ENCODE data around the gene GLIPR2. TPM values are rescaled to one million over a fixed set of nuclear protein-coding genes. Genes with fewer than 3 reads are reported as not detected.

GLIPR2 gene
- polyA plus RNA-seq, 3 donors = 213 to 528 (median 520) TPM

DNA sequence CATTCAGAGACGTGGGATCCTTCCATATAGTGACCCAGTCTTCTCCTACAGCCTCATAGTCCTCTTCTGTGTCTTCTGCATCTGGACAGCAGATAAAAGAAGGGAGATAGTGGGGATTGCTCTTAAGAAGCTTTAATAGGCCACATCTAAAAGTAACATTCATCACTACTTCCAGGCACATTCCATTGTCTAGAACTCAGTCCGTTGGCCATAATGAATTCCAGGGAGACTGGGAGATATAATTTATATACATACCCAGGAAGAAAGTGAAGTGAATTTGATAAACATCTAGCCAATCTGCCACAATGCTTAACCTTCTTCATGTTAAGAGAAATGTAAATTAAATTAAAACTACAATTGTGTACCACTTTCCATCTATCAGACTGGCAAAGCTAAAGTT lies 22.5 kb upstream of the GLIPR2 start:
- Histone ChIP-seq H3K4me1 (ENCODE audit: control insufficient read depth in 1 of 2, insufficient read depth in 2 of 2, low read length in 2 of 2) (no peaks in the 10 kb centered on the region), H4K20me1 (ENCODE audit: insufficient read depth, low read length) (no peaks in the 10 kb centered on the region), H3K27ac (ENCODE audit: low read depth in 1 of 2, low read length in 2 of 2) (no peak overlapping the region), H3K4me3 (replicated peaks in 1 of 3; ENCODE audit: low read depth in 2 of 3, low read length in 3 of 3) (no peak overlapping the region), H3K79me2 (ENCODE audit: insufficient read depth, low read length) (no peaks in the 10 kb centered on the region), H3K4me2 (replicated peaks; ENCODE audit: extremely low read depth, low read length, poor library complexity, severe bottlenecking) (no peak overlapping the region), H3K27me3 (ENCODE audit: control insufficient read depth in 2 of 2, insufficient read depth in 2 of 2, low read length in 2 of 2) (no peaks in the 10 kb centered on the region), H2AFZ (ENCODE audit: insufficient read depth, low read depth, low read length, poor library complexity, severe bottlenecking) (no peak overlapping the region), H3K9ac (ENCODE audit: insufficient read depth, low read length, poor library complexity, severe bottlenecking) (no peak overlapping the region), H3K9me3 (replicated peaks in 1 of 2; ENCODE audit: control insufficient read depth in 1 of 2, insufficient read depth in 1 of 2, low read length in 2 of 2) (no peaks in the 10 kb centered on the region), H3K36me3 (replicated peaks in 1 of 2; ENCODE audit: control insufficient read depth in 1 of 2, insufficient read depth in 2 of 2, low read length in 2 of 2) (no peaks in the 10 kb centered on the region)
- H3K4me1 Mint-ChIP-seq = peaks cover 9% of the 10 kb centered on the region
- no peak overlapping the region for H3K27ac Mint-ChIP-seq
- intact Hi-C loops (cut with micrococcal nuclease) = no loop called here
- DNase-seq = no peak
- H3K9me3 Mint-ChIP-seq = no peaks in the 10 kb centered on the region
- peaks cover 19 to 23% of the 10 kb centered on the region in 2 donors for H3K36me3 Mint-ChIP-seq
- WGBS (ENCODE audit: insufficient coverage) = no CpG with 5 or more reads among the region's 2 CpGs
- H3K27me3 Mint-ChIP-seq (ENCODE audit: low read depth in 3 of 3) = peaks cover 0 to 4% (median 2%) of the 10 kb centered on the region in 3 donors
- TF ChIP-seq, protein P1, sequence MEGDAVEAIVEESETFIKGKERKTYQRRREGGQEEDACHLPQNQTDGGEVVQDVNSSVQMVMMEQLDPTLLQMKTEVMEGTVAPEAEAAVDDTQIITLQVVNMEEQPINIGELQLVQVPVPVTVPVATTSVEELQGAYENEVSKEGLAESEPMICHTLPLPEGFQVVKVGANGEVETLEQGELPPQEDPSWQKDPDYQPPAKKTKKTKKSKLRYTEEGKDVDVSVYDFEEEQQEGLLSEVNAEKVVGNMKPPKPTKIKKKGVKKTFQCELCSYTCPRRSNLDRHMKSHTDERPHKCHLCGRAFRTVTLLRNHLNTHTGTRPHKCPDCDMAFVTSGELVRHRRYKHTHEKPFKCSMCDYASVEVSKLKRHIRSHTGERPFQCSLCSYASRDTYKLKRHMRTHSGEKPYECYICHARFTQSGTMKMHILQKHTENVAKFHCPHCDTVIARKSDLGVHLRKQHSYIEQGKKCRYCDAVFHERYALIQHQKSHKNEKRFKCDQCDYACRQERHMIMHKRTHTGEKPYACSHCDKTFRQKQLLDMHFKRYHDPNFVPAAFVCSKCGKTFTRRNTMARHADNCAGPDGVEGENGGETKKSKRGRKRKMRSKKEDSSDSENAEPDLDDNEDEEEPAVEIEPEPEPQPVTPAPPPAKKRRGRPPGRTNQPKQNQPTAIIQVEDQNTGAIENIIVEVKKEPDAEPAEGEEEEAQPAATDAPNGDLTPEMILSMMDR (IDR thresholded peaks at IDR 0.05) = no peak
- H3K4me3 Mint-ChIP-seq = no peak overlapping the region

DNA sequence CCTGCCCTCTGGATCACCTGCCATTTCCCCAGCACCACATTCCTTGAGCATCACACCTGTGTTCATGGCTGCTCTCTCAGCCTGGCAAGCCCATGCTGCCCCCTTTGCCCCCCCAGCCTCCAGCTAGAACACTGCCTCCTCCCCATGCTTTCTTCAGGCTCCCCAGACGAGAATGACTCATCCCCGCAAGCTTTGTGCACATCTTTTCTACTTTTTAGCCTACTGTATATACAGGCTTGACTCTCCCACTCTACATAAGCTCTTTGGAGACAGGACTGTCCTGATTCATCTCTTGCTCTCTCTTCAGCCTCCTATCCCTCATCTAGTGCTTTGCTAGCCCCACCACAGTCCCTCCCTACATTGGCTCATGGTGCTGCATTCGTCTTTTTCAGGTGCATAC lies 19.9 kb upstream of the GLIPR2 start:
- peaks cover 18% of the 10 kb centered on the region in 2 donors for H3K36me3 Mint-ChIP-seq
- H3K4me3 Mint-ChIP-seq = no peak overlapping the region
- WGBS (ENCODE audit: insufficient coverage) = 88% methylated on average over 2 of the region's 3 CpGs
- no peak overlapping the region for H3K27ac Mint-ChIP-seq
- H3K4me1 Mint-ChIP-seq = peaks cover 10% of the 10 kb centered on the region
- no peaks in the 10 kb centered on the region for H3K79me2 ChIP-seq (ENCODE audit: insufficient read depth, low read length)
- no peak for DNase-seq
- TF ChIP-seq, protein P1 (IDR thresholded peaks at IDR 0.05) = no peak
- no peaks in the 10 kb centered on the region for H4K20me1 ChIP-seq (ENCODE audit: insufficient read depth, low read length)
- H2AFZ ChIP-seq (ENCODE audit: insufficient read depth, low read depth, low read length, poor library complexity, severe bottlenecking) = no peak overlapping the region
- peaks cover 0 to 2% (median 0%) of the 10 kb centered on the region in 3 donors for H3K27me3 Mint-ChIP-seq (ENCODE audit: low read depth in 3 of 3)
- intact Hi-C loops (cut with micrococcal nuclease) = no loop called here
- H3K4me2 ChIP-seq (replicated peaks; ENCODE audit: extremely low read depth, low read length, poor library complexity, severe bottlenecking) = no peak overlapping the region
- no peaks in the 10 kb centered on the region for H3K9me3 Mint-ChIP-seq
- H3K9me3 ChIP-seq (replicated peaks in 1 of 2; ENCODE audit: control insufficient read depth in 1 of 2, insufficient read depth in 1 of 2, low read length in 2 of 2) = no peaks in the 10 kb centered on the region
- no peak overlapping the region for H3K27ac ChIP-seq (ENCODE audit: low read depth in 1 of 2, low read length in 2 of 2)
- H3K4me1 ChIP-seq (ENCODE audit: control insufficient read depth in 1 of 2, insufficient read depth in 2 of 2, low read length in 2 of 2) = peaks cover 0 to under 1% of the 10 kb centered on the region in 2 donors
- H3K36me3 ChIP-seq (replicated peaks in 1 of 2; ENCODE audit: control insufficient read depth in 1 of 2, insufficient read depth in 2 of 2, low read length in 2 of 2) = no peaks in the 10 kb centered on the region
- H3K27me3 ChIP-seq (ENCODE audit: control insufficient read depth in 2 of 2, insufficient read depth in 2 of 2, low read length in 2 of 2) = no peaks in the 10 kb centered on the region
- no peak overlapping the region for H3K9ac ChIP-seq (ENCODE audit: insufficient read depth, low read length, poor library complexity, severe bottlenecking)
- H3K4me3 ChIP-seq (replicated peaks in 1 of 3; ENCODE audit: low read depth in 2 of 3, low read length in 3 of 3) = no peak overlapping the region
